Adrenal gland (tissue), 12 donors: ENCODE data around the gene PSMD2. TPM values are rescaled to one million over a fixed set of nuclear protein-coding genes. Genes with fewer than 3 reads are reported as not detected.
A peak's percentile ranks its signal among the peaks of the same experiment; 100 is the strongest.
"Not testable (repeated sequence)": the region's sequence is repeated elsewhere in the genome, so short reads cannot be mapped to it uniquely, and the experiment has no call there.

Source experiments
- DNase-seq, 7 donors: peaks; one replicate each; pipeline ENCODE4 v3.0.0-alpha.2; 2019 to 2020
- H3K27ac ChIP-seq, 5 donors: fragments of 200-600 bp; sonication (generic) in 4 of 5; 1 replicate in 3 of 5; 2 replicates in 2 of 5; pipeline versions ENCODE4 v1.5.1 to v1.8.0; 2016 to 2020; ENCODE audit warnings: mild to moderate bottlenecking in 1 of 5
- H3K27me3 ChIP-seq: fragments of 200-600 bp; 2 replicates; pipeline ENCODE4 v1.8.0; 2021
- H3K36me3 ChIP-seq, 2 donors: fragments of 200-600 bp; replicated peaks in 1 of 2; 1 replicate in 1 of 2; 2 replicates in 1 of 2; pipeline versions ENCODE4 v1.5.1 to v1.8.0; 2018 to 2022
- H3K4me1 ChIP-seq, 2 donors: fragments of 200-600 bp; replicated peaks in 1 of 2; 1 replicate in 1 of 2; 2 replicates in 1 of 2; pipeline versions ENCODE4 v1.5.1 to v1.8.0; 2018 to 2021
- H3K4me3 ChIP-seq, 4 donors: fragments of 200-600 bp; sonication (generic) in 3 of 4; one replicate each; pipeline ENCODE4 v1.5.1; 2016 to 2018
- H3K9me3 ChIP-seq, 3 donors: fragments of 200-600 bp; sonication (generic) in 1 of 3; replicated peaks in 1 of 3; 1 replicate in 2 of 3; 2 replicates in 1 of 3; pipeline versions ENCODE4 v1.5.1 to v1.8.0; 2016 to 2021
- CTCF ChIP-seq, 6 experiments: fragments of 450-650 bp in 4 of 6; fragments of 200-600 bp in 2 of 6; sonication (generic) in 1 of 6; IDR thresholded peaks; 1 replicate in 5 of 6; 2 replicates in 1 of 6; pipeline versions ENCODE4 v1.5.1 to v1.8.0; 2016 to 2021; ENCODE audit warnings: antibody characterized with exemption in 6 of 6, mild to moderate bottlenecking in 2 of 6, moderate library complexity in 1 of 6
- POLR2A ChIP-seq, 2 donors: fragments of 450-650 bp; IDR thresholded peaks; one replicate each; pipeline ENCODE4 v1.6.1; 2017; ENCODE audit warnings: antibody characterized with exemption in 2 of 2, mild to moderate bottlenecking in 2 of 2, moderate library complexity in 1 of 2
- WGBS, 4 donors: extraction: QIAGEN DNeasy Blood & Tissue Kit in 2 of 4; methylation state at CpG; one replicate each; pipeline versions ENCODE4 v1.1.5 to v1.1.7; 2013 to 2017; 5-methylcytosine and 5-hydroxymethylcytosine counted together
- intact Hi-C, 2 donors: fragments of 100-400 bp; cut with DNase I; formaldehyde crosslinking; loops; one replicate each; pipeline versions ENCODE4 v1.14.1 to v1.15.0; 2022 to 2023
- polyA plus RNA-seq, 3 donors: library from polyadenylated mRNA; stranded (reverse); fragments of 200-250 nt in 2 of 3; fragments of 350-450 nt in 1 of 3; fragmentation: Illumina TruSeq in 1 of 3; extraction: RNeasy Lipid Tissue Mini Kit (QIAGEN cat#74804) in 1 of 3; gene quantifications; one replicate each; pipeline ENCODE4 v1.2.3, GENCODE V29; 2013 to 2014
- total RNA-seq, 9 donors: library from RNA; depleted of rRNA in 4 of 9; stranded (reverse); fragments of >200 nt in 4 of 9; fragments of 120-200 nt in 1 of 9; fragmentation: NEBNext Ultra II Directional in 1 of 9; extraction: Animal tissue kit (Norgen Biotek cat#: 25700) in 1 of 9; gene quantifications; one replicate each; pipeline versions ENCODE4 v1.1.0 to v1.2.4, GENCODE V29; 2013 to 2023
- donor health status: healthy with polysubstance abuse.
- donor health status: Bipolar disorder and iron deficiency.
- donor health status: DM: yes; HTN: yes; CAD: no.
- donor health status: DM: no; HTN: no; CAD: no.
- donor health status: DM: no; HTN: no; CAD: no.
- donor health status: DM: yes; HTN: yes; CAD: no.

Gene PSMD2
- total and polyA plus RNA-seq, 12 donors: 65.1 to 412 (median 235) TPM

- Histone ChIP-seq H3K27me3 (no peaks in the 10 kb centered on the region), H3K27ac (peak overlapping the region in 2 of 5 donors; percentile 53 to 83), H3K36me3 (no peaks in the 10 kb centered on the region), H3K9me3 (no peaks in the 10 kb centered on the region), H3K4me3 (peak overlapping the region in 2 of 4 donors; percentile 33 to 65), H3K4me1 (peaks cover 25 to 27% of the 10 kb centered on the region in 2 donors)
- intact Hi-C loops: no loop called here
- DNase-seq: peak; percentile 77 to 94 (median 89)
- TF ChIP-seq POLR2A (IDR thresholded peaks at IDR 0.05): peak; percentile 13 to 36
- no peak for TF ChIP-seq CTCF (IDR thresholded peaks at IDR 0.05)
- WGBS, 4 donors: 1 to 5% (median 2%) methylated on average over 36 to 66 of the region's 66 CpGs
Measured at GRCh38 chr3:184261854-184262763, 36.9 kb upstream of the PSMD2 start.

DNA sequence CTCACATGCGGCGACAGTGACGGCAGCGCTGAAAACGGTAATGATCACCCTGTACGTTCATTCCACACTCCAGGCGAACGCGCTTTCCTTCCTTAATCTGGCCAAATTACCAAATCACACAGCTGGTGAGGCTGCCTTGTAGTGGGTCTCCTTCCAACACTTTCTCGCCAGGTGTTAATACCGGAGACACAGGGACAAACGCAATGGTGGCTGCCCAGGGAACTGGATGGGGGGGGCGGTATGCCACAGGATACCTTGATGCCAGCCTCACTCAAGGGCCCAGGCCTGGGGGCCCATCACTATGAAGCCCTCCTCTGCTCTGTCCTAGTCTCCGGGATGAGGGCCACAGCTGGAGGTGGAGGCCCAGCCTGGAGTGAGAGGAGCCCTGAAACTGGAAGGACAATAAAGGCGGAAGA is 36.3 kb upstream of the PSMD2 start:
- Histone ChIP-seq H3K9me3 (no peaks in the 10 kb centered on the region), H3K4me3 (no peak overlapping the region), H3K4me1 (peaks cover 25 to 27% of the 10 kb centered on the region in 2 donors), H3K27me3 (no peaks in the 10 kb centered on the region), H3K27ac (peak overlapping the region in 2 of 5 donors; percentile 53 to 83), H3K36me3 (no peaks in the 10 kb centered on the region)
- no peak for TF ChIP-seq POLR2A (IDR thresholded peaks at IDR 0.05)
- TF ChIP-seq CTCF (IDR thresholded peaks at IDR 0.05): no peak
- DNase-seq: no peak
- intact Hi-C loops: no loop called here
- 15 to 43% (median 17%) methylated on average over 4 to 15 of the region's 15 CpGs for WGBS, 4 donors

DNA sequence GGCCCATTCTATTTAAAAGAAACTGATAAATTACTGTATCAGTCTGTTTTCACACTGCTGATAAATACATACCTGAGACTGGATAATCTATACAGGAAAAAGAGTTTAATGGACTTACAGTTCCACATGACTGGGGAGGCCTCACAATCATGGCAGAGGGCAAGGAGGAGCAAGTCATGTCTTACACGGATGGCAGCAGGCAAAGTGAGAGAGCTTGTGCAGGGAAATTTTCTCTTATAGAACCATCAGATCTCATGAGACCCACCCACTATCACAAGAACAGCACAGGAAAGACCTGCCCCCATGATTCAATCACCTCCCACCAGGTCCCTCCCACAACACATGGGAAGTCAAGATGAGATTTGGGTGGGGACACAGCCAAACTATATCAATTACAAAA is 31.8 kb upstream of the PSMD2 start:
- H3K4me3 ChIP-seq, H3K36me3 ChIP-seq, DNase-seq, intact Hi-C loops, H3K4me1 ChIP-seq, H3K27me3 ChIP-seq, H3K9me3 ChIP-seq, H3K27ac ChIP-seq: not testable (repeated sequence)
- 92 to 95% (median 92%) methylated on average over 1 of the region's 1 CpG for WGBS, 4 donors

- no peak for TF ChIP-seq CTCF (IDR thresholded peaks at IDR 0.05)
- no peak for TF ChIP-seq POLR2A (IDR thresholded peaks at IDR 0.05)
- H3K4me3 ChIP-seq: no peak overlapping the region
- DNase-seq: no peak
- no peaks in the 10 kb centered on the region for H3K36me3 ChIP-seq
- H3K4me1 ChIP-seq: no peaks in the 10 kb centered on the region
- no peak overlapping the region for H3K27ac ChIP-seq
- H3K27me3 ChIP-seq: peaks cover 6% of the 10 kb centered on the region
- WGBS, 4 donors: 40 to 64% (median 50%) methylated on average over 1 of the region's 1 CpG
- no peaks in the 10 kb centered on the region for H3K9me3 ChIP-seq
- intact Hi-C loops: no loop called here
Measured at GRCh38 chr3:184272269-184272668, 26.8 kb upstream of the PSMD2 start.

DNA sequence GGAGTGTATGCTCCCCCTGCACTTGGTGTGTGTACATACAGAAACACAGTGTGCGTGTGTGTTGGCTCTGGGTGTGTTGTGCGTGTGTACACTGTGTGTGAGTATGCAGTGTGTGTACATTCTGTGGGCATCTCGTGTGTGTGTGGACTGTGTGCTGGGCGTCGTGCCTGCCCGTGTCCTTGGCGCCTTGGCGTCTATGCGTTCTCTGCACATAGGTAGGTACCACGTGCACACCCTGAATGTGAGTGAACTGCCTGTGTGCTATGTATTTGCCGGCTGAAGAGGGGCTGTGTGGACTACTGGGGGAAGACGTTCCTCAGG is 23.7 kb upstream of the PSMD2 start:
- Histone ChIP-seq H3K27ac (peak overlapping the region in 1 of 5 donors; percentile 73), H3K36me3 (no peaks in the 10 kb centered on the region), H3K4me1 (no peaks in the 10 kb centered on the region), H3K4me3 (no peak overlapping the region), H3K27me3 (peaks cover 6% of the 10 kb centered on the region), H3K9me3 (no peaks in the 10 kb centered on the region)
- no peak for TF ChIP-seq CTCF (IDR thresholded peaks at IDR 0.05)
- TF ChIP-seq POLR2A (IDR thresholded peaks at IDR 0.05): no peak
- WGBS, 4 donors: 71 to 74% (median 73%) methylated on average over 8 to 12 of the region's 12 CpGs
- intact Hi-C loops: no loop called here
- no peak for DNase-seq
